GM23338 (cell line): Measurements from ENCODE around the gene SH3RF2. TPM values are rescaled to one million over a fixed set of nuclear protein-coding genes. Genes with fewer than 3 reads are reported as not detected.

Source experiments
- ATAC-seq: fragments of 200-7000 bp; cut with Tn5 transposase; 3 replicates; pipeline ENCODE4 v1.9.1; 2020
- DNase-seq: peaks from one replicate; pipeline ENCODE4 v3.0.0-alpha.2; 2015; ENCODE audit warnings: low spot score
- H2AFZ ChIP-seq: fragments of 200-600 bp; sonication (generic); 2 replicates; pipeline ENCODE4 v1.8.0; 2016; ENCODE audit warnings: antibody characterized with exemption, mild to moderate bottlenecking, moderate library complexity
- H3F3A ChIP-seq: fragments of 200-600 bp; sonication (generic); replicated peaks from 2 replicates; pipeline ENCODE4 v1.8.0; 2017; ENCODE audit warnings: antibody characterized with exemption, mixed run types, low read depth
- H3K27ac ChIP-seq: fragments of 200-600 bp; sonication (generic); 2 replicates; pipeline ENCODE4 v1.6.1; 2016; ENCODE audit warnings: low read depth
- H3K27me3 ChIP-seq: fragments of 200-600 bp; sonication (generic); 2 replicates; pipeline ENCODE4 v1.8.0; 2016; ENCODE audit warnings: mild to moderate bottlenecking, mixed run types, moderate library complexity; ENCODE audit not compliant: insufficient read depth
- H3K36me3 ChIP-seq: fragments of 200-600 bp; sonication (generic); 2 replicates; pipeline ENCODE4 v1.8.0; 2016; ENCODE audit warnings: mild to moderate bottlenecking; ENCODE audit not compliant: insufficient read depth
- H3K4me1 ChIP-seq: fragments of 200-600 bp; sonication (generic); 2 replicates; pipeline ENCODE4 v1.8.0; 2016; ENCODE audit warnings: mild to moderate bottlenecking, moderate library complexity; ENCODE audit not compliant: insufficient read depth
- H3K4me2 ChIP-seq: fragments of 200-600 bp; sonication (generic); 2 replicates; pipeline ENCODE4 v1.7.1; 2017; ENCODE audit warnings: mixed run types
- H3K4me3 ChIP-seq: fragments of 200-600 bp; sonication (generic); 2 replicates; pipeline ENCODE4 v1.6.1; 2016; ENCODE audit warnings: mixed run types
- H3K79me2 ChIP-seq: fragments of 200-600 bp; sonication (generic); replicated peaks from 2 replicates; pipeline ENCODE4 v1.8.0; 2017; ENCODE audit warnings: mild to moderate bottlenecking; ENCODE audit not compliant: insufficient read depth
- H3K9me2 ChIP-seq: fragments of 200-600 bp; sonication (generic); 2 replicates; pipeline ENCODE4 v1.8.0; 2017; ENCODE audit not compliant: insufficient read depth
- H4K20me1 ChIP-seq: fragments of 200-600 bp; sonication (generic); replicated peaks from 2 replicates; pipeline ENCODE4 v1.8.0; 2017; ENCODE audit warnings: mild to moderate bottlenecking; ENCODE audit not compliant: insufficient read depth
- H3K27ac Mint-ChIP-seq: 2 replicates; pipeline ENCODE4 v1.8.0; 2020; ENCODE audit warnings: inconsistent platforms, mild to moderate bottlenecking, moderate library complexity, mixed read lengths
- H3K27me3 Mint-ChIP-seq: 3 replicates; pipeline ENCODE4 v1.8.0; 2022; ENCODE audit warnings: low read depth, mild to moderate bottlenecking, moderate library complexity, mixed read lengths, inconsistent platforms; ENCODE audit not compliant: insufficient read depth, poor library complexity
- H3K36me3 Mint-ChIP-seq: 3 replicates; pipeline ENCODE4 v1.8.0; 2021; ENCODE audit warnings: low read depth, mild to moderate bottlenecking, inconsistent platforms, moderate library complexity, mixed read lengths
- H3K4me1 Mint-ChIP-seq: 3 replicates; pipeline ENCODE4 v1.8.0; 2020; ENCODE audit warnings: mild to moderate bottlenecking, inconsistent platforms, mixed read lengths
- H3K4me3 Mint-ChIP-seq: 3 replicates; pipeline ENCODE4 v1.8.0; 2021; ENCODE audit warnings: moderate library complexity, mild to moderate bottlenecking, inconsistent platforms, mixed read lengths
- H3K9me3 Mint-ChIP-seq: 3 replicates; pipeline ENCODE4 v1.8.0; 2020; ENCODE audit warnings: moderate library complexity, mild to moderate bottlenecking, inconsistent platforms, mixed read lengths
- CREB1 ChIP-seq: fragments of 250-450 bp; sonication (Bioruptor Pico); IDR thresholded peaks from 2 replicates; pipeline ENCODE4 v1.5.0; 2020; ENCODE audit warnings: low read depth, mild to moderate bottlenecking, moderate library complexity
- EZH2phosphoT487 ChIP-seq: fragments of 200-600 bp; sonication (generic); IDR thresholded peaks from one replicate; pipeline ENCODE4 v1.8.1; 2018; ENCODE audit warnings: antibody characterized with exemption; ENCODE audit not compliant: unreplicated experiment
- JUNB ChIP-seq: IDR thresholded peaks from one replicate; pipeline ENCODE4 v1.6.1; 2016; ENCODE audit warnings: antibody characterized with exemption; ENCODE audit not compliant: unreplicated experiment
- POLR2AphosphoS5 ChIP-seq: IDR thresholded peaks from 2 replicates; pipeline ENCODE4 v1.6.1; 2016; ENCODE audit warnings: antibody characterized with exemption, low read depth
- ZNF331 ChIP-seq: fragments of 250-450 bp; sonication (Bioruptor Pico); IDR thresholded peaks from 2 replicates; pipeline ENCODE4 v1.5.0; 2020; ENCODE audit warnings: low read depth, mild to moderate bottlenecking, moderate library complexity
- polyA plus RNA-seq: library from polyadenylated mRNA; unstranded; fragments of >200 nt; fragmentation: Nextera tagmentation; extraction: Ambion mirVana; gene quantifications from 2 replicates; pipeline ENCODE4 v1.2.1, GENCODE V29; 2016
- total RNA-seq: library from RNA; depleted of rRNA; stranded (reverse); fragments of >200 nt; shearing (Covaris generic); gene quantifications from 2 replicates; pipeline ENCODE4 v1.2.3, GENCODE V29; 2014
- TF ChIP-seq, protein P1 (sequence below): IDR thresholded peaks from one replicate; pipeline ENCODE4 v1.6.1; 2018; ENCODE audit warnings: antibody characterized with exemption; ENCODE audit not compliant: unreplicated experiment
- TF ChIP-seq, protein P2 (sequence below), 2 experiments: fragments of 200-600 bp in 1 of 2; sonication (generic) in 1 of 2; conservative IDR thresholded peaks; 2 replicates each; pipeline versions ENCODE4 v1.5.1 to v1.6.1; 2016 to 2017; ENCODE audit warnings: antibody characterized with exemption in 2 of 2, low read depth in 2 of 2, mild to moderate bottlenecking in 2 of 2, moderate library complexity in 1 of 2
- TF ChIP-seq, protein P3 (sequence below): IDR thresholded peaks from 2 replicates; pipeline ENCODE4 v1.6.1; 2016; ENCODE audit warnings: antibody characterized with exemption

SH3RF2 gene
- total and polyA plus RNA-seq, 2 experiments from 2014 or later, result 1.7 to 2.4 TPM

DNA sequence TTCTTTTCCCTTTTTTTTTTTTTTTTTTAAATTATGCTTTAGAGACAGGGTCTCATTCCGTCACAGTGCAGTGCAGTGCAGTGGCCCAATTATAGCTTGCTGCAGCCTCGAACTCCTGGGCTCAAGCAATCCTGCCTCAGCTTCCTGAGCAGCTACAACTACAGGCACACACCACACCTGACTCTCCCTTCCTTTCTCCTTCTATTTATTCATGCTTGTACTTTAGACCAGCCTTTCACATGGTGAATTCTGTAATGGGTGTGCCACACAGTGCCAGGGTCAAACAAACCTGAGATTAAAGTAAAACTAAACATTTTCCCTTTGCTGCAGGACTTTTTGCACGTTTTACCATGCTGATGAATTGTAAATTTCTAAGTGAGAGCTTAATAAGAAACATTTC, 8.0 kb downstream of the SH3RF2 start:
- TF ChIP-seq CREB1 (CRISPR knock-in tag) (no peak), EZH2phosphoT487 (no peak)
- ATAC-seq (no peak), DNase-seq (no peak)
- Mint-ChIP-seq H3K4me1 (peaks cover 10% of the 10 kb centered on the region), H3K36me3 (no peaks in the 10 kb centered on the region), H3K27ac (no peak overlapping the region), H3K27me3 (peaks cover 3% of the 10 kb centered on the region), H3K4me3 (no peak overlapping the region), H3K9me3 (no peaks in the 10 kb centered on the region)
- Histone ChIP-seq H3K9me2 (no peaks in the 10 kb centered on the region), H3K36me3 (no peaks in the 10 kb centered on the region), H3F3A (no peaks in the 10 kb centered on the region), H3K4me3 (no peak overlapping the region), H3K27me3 (no peaks in the 10 kb centered on the region), H2AFZ (no peak overlapping the region), H3K4me2 (no peak overlapping the region), H4K20me1 (no peaks in the 10 kb centered on the region), H3K27ac (no peak overlapping the region), H3K4me1 (0 out of 2 replicates have a peak, but pooled peaks cover 4% of the 10 kb centered on the region), H3K79me2 (no peaks in the 10 kb centered on the region)

DNA sequence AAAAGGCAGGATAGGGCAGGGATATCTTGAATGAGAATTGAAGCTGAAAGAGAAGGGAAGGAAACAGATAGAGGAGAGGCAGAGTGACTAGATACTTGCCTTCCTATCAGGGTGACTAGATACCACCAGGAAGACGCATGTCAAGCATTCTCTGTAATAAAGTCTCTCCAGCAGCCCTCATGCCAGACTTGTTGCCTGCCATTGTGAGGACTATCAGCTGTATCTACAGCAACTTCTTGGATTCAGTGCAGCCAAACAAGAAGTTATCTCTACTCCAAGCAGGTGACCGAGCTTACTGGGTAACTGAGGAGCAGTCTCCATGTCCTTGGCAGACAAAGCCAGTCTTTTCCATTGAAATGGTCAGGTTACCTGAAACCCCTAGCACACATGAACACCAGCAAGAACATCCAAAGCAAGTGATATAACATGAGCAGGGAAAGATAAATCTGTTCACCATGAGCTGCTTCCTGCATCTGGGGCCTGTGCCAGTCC, 9.3 kb downstream of the SH3RF2 start:
- H3K36me3 Mint-ChIP-seq, result no peaks in the 10 kb centered on the region
- H3K27me3 ChIP-seq, result no peaks in the 10 kb centered on the region
- H4K20me1 ChIP-seq, result no peaks in the 10 kb centered on the region
- no peaks in the 10 kb centered on the region for H3F3A ChIP-seq
- H3K27ac Mint-ChIP-seq, result no peak overlapping the region
- H3K27ac ChIP-seq, result no peak overlapping the region
- ATAC-seq (no peak), DNase-seq (no peak)
- no peaks in the 10 kb centered on the region for H3K36me3 ChIP-seq
- H3K4me1 Mint-ChIP-seq, result peaks cover 15% of the 10 kb centered on the region
- no peaks in the 10 kb centered on the region for H3K79me2 ChIP-seq
- no peak overlapping the region for H3K4me3 ChIP-seq
- H3K27me3 Mint-ChIP-seq, result peaks cover 3% of the 10 kb centered on the region
- 0 out of 2 replicates have a peak, but pooled peaks cover 6% of the 10 kb centered on the region for H3K4me1 ChIP-seq
- no peaks in the 10 kb centered on the region for H3K9me3 Mint-ChIP-seq
- H2AFZ ChIP-seq, result peak overlapping the region; percentile 43; the same call in 1 of the 2 replicates
- H3K9me2 ChIP-seq, result no peaks in the 10 kb centered on the region
- H3K4me3 Mint-ChIP-seq, result no peak overlapping the region
- TF ChIP-seq JUNB (no peak), POLR2AphosphoS5 (no peak)
- H3K4me2 ChIP-seq, result no peak overlapping the region

DNA sequence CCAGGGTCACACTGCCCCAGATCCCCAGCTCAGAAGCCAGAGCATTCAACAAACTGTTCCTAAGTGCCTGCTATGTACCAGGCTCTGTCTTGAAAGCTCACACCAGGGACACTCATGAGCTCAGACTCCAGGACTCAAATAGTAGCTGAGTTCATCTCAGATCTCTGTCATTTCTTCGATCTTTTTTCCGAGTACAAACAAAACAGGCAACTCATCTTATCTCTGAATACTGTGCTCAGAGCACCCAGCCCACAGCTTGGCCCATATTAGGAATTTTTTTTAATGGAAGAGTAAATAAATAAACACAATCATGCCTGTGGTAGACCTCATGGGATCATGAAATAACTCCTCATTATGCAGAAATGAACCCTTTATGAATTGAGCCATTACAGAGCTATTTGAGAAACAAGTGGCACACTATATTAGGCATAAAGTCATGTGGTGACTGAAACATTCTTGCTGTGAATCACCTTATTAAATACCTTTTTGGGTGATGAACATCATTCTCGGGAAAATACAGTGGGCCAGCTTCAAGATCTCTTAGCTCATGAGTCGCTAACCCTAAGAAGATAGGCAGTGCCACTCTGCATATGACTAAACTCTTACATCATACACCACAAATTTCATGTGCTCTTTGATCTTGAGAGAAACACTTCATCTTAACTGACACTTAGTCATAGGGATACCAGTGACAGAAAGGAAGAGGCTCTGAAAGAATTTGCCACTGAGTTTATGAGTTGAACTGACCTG, 9.9 kb downstream of the SH3RF2 start:
- no peak overlapping the region for H3K27ac Mint-ChIP-seq
- H3K4me2 ChIP-seq, result no peak overlapping the region

More for the DNA sequence above, 9.9 kb downstream of the SH3RF2 start:
- no peak overlapping the region for H3K4me3 Mint-ChIP-seq
- H3K27ac ChIP-seq, result no peak overlapping the region
- 0 out of 2 replicates have a peak overlapping the region, but pooled peaks have one; percentile 43 for H2AFZ ChIP-seq
- no peaks in the 10 kb centered on the region for H4K20me1 ChIP-seq
- peaks cover 17% of the 10 kb centered on the region for H3K4me1 Mint-ChIP-seq
- H3K27me3 ChIP-seq, result no peaks in the 10 kb centered on the region
- no peaks in the 10 kb centered on the region for H3K36me3 ChIP-seq
- no peak for TF ChIP-seq ZNF331
- TF ChIP-seq, protein P1, sequence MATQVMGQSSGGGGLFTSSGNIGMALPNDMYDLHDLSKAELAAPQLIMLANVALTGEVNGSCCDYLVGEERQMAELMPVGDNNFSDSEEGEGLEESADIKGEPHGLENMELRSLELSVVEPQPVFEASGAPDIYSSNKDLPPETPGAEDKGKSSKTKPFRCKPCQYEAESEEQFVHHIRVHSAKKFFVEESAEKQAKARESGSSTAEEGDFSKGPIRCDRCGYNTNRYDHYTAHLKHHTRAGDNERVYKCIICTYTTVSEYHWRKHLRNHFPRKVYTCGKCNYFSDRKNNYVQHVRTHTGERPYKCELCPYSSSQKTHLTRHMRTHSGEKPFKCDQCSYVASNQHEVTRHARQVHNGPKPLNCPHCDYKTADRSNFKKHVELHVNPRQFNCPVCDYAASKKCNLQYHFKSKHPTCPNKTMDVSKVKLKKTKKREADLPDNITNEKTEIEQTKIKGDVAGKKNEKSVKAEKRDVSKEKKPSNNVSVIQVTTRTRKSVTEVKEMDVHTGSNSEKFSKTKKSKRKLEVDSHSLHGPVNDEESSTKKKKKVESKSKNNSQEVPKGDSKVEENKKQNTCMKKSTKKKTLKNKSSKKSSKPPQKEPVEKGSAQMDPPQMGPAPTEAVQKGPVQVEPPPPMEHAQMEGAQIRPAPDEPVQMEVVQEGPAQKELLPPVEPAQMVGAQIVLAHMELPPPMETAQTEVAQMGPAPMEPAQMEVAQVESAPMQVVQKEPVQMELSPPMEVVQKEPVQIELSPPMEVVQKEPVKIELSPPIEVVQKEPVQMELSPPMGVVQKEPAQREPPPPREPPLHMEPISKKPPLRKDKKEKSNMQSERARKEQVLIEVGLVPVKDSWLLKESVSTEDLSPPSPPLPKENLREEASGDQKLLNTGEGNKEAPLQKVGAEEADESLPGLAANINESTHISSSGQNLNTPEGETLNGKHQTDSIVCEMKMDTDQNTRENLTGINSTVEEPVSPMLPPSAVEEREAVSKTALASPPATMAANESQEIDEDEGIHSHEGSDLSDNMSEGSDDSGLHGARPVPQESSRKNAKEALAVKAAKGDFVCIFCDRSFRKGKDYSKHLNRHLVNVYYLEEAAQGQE, result no peak
- TF ChIP-seq, protein P2, sequence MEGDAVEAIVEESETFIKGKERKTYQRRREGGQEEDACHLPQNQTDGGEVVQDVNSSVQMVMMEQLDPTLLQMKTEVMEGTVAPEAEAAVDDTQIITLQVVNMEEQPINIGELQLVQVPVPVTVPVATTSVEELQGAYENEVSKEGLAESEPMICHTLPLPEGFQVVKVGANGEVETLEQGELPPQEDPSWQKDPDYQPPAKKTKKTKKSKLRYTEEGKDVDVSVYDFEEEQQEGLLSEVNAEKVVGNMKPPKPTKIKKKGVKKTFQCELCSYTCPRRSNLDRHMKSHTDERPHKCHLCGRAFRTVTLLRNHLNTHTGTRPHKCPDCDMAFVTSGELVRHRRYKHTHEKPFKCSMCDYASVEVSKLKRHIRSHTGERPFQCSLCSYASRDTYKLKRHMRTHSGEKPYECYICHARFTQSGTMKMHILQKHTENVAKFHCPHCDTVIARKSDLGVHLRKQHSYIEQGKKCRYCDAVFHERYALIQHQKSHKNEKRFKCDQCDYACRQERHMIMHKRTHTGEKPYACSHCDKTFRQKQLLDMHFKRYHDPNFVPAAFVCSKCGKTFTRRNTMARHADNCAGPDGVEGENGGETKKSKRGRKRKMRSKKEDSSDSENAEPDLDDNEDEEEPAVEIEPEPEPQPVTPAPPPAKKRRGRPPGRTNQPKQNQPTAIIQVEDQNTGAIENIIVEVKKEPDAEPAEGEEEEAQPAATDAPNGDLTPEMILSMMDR (conservative IDR thresholded peaks at IDR 0.05; ENCODE audit: low read depth in 2 of 2), result no peak
- TF ChIP-seq, protein P3, sequence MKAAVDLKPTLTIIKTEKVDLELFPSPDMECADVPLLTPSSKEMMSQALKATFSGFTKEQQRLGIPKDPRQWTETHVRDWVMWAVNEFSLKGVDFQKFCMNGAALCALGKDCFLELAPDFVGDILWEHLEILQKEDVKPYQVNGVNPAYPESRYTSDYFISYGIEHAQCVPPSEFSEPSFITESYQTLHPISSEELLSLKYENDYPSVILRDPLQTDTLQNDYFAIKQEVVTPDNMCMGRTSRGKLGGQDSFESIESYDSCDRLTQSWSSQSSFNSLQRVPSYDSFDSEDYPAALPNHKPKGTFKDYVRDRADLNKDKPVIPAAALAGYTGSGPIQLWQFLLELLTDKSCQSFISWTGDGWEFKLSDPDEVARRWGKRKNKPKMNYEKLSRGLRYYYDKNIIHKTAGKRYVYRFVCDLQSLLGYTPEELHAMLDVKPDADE, result no peak
- no peaks in the 10 kb centered on the region for H3K9me3 Mint-ChIP-seq
- no peaks in the 10 kb centered on the region for H3F3A ChIP-seq
- no peaks in the 10 kb centered on the region for H3K79me2 ChIP-seq
- H3K36me3 Mint-ChIP-seq, result no peaks in the 10 kb centered on the region
- H3K4me3 ChIP-seq, result no peak overlapping the region
- peaks cover 3% of the 10 kb centered on the region for H3K27me3 Mint-ChIP-seq
- H3K9me2 ChIP-seq, result no peaks in the 10 kb centered on the region
- 0 out of 2 replicates have a peak, but pooled peaks cover 6% of the 10 kb centered on the region for H3K4me1 ChIP-seq
- DNase-seq (no peak), ATAC-seq (no peak)
